Adrenal gland (tissue), 5 donors: ENCODE measurements around the gene TTC23.

Experiments
- CTCF ChIP-seq, 6 experiments: fragments of 450-650 bp in 4 of 6; fragments of 200-600 bp in 2 of 6; sonication (generic) in 1 of 6; IDR thresholded peaks; 1 replicate in 5 of 6; 2 replicates in 1 of 6; pipeline versions ENCODE4 v1.5.1 to v1.8.0; 2016 to 2021; ENCODE audit warnings: antibody characterized with exemption in 6 of 6, mild to moderate bottlenecking in 2 of 6, moderate library complexity in 1 of 6
- POLR2A ChIP-seq, 2 donors: fragments of 450-650 bp; IDR thresholded peaks; one replicate each; pipeline ENCODE4 v1.6.1; 2017; ENCODE audit warnings: antibody characterized with exemption in 2 of 2, mild to moderate bottlenecking in 2 of 2, moderate library complexity in 1 of 2
- donor health status: DM: no; HTN: no; CAD: no.

- TF ChIP-seq CTCF (IDR thresholded peaks at IDR 0.05): no peak
- no peak for TF ChIP-seq POLR2A (IDR thresholded peaks at IDR 0.05)
These were observed 110.8 kb downstream of the TTC23 start for GRCh38 chr15:99138491-99138982.
